ENCODE data around the gene MYH11.

GRCh38 chr16:15786501-15786900, 70.3 kb downstream of the MYH11 start:
- TF ChIP-seq POLR2A (IDR thresholded peaks at IDR 0.05; ENCODE audit: low read length) (no peak), GATA1 (IDR thresholded peaks at IDR 0.05; ENCODE audit: low read depth, low read length) (no peak)
